Activated CD8-positive, alpha-beta memory T cell treated with anti-CD3 and anti-CD28 coated beads for 48 hours (primary cell): ENCODE data around the gene OR7D2.

ENCODE experiments used
- DNase-seq, 3 experiments: peaks; one replicate each; pipeline ENCODE4 v3.0.0-alpha.2; 2020; ENCODE audit warnings: low read depth in 2 of 3, low spot score in 2 of 3

The OR7D2 gene

GRCh38 chr19:9178901-9179300 lies at the start of gene OR7D2:
Gene OR7D2, plus strand, starts transcription at chr19:9178979. Its CDS starts 6,803 bp downstream, at chr19:9185782.
- DNase-seq: no peak

- DNase-seq: no peak
Measured at GRCh38 chr19:9130965-9131364, 47.8 kb upstream of the OR7D2 start.

- DNase-seq: no peak
Measured at GRCh38 chr19:9132422-9132821, 46.4 kb upstream of the OR7D2 start.

- no peak for DNase-seq
Measured at GRCh38 chr19:9139609-9140158, 39.1 kb upstream of the OR7D2 start.

- peak; percentile 58 to 67 (median 64) for DNase-seq
Measured at GRCh38 chr19:9140159-9140874, 38.5 kb upstream of the OR7D2 start, which contains the start of gene ZNF317. Gene ZNF317, plus strand, starts transcription at chr19:9140397. Its CDS starts 15,620 bp downstream, at chr19:9156017.

GRCh38 chr19:9144920-9145319 lies 33.9 kb upstream of the OR7D2 start:
- DNase-seq: no peak

- DNase-seq: no peak
Measured at GRCh38 chr19:9146882-9147281, 31.9 kb upstream of the OR7D2 start.

- no peak for DNase-seq
Measured at GRCh38 chr19:9148697-9149096, 30.1 kb upstream of the OR7D2 start.

GRCh38 chr19:9149997-9150396 lies 28.8 kb upstream of the OR7D2 start:
- DNase-seq: no peak

- no peak for DNase-seq
Measured at GRCh38 chr19:9150650-9151049, 28.1 kb upstream of the OR7D2 start.

- no peak for DNase-seq
Measured at GRCh38 chr19:9151367-9151766, 27.4 kb upstream of the OR7D2 start.

GRCh38 chr19:9155591-9155990 lies 23.2 kb upstream of the OR7D2 start:
- no peak for DNase-seq

GRCh38 chr19:9156304-9156703 lies 22.5 kb upstream of the OR7D2 start:
- DNase-seq: no peak

GRCh38 chr19:9159891-9160290 lies 18.9 kb upstream of the OR7D2 start:
- DNase-seq: no peak

- no peak for DNase-seq
Measured at GRCh38 chr19:9161427-9161826, 17.4 kb upstream of the OR7D2 start.

- DNase-seq: no peak
Measured at GRCh38 chr19:9165261-9165660, 13.5 kb upstream of the OR7D2 start.

- no peak for DNase-seq
Measured at GRCh38 chr19:9166846-9167245, 11.9 kb upstream of the OR7D2 start.

GRCh38 chr19:9171393-9171991 lies 7.3 kb upstream of the OR7D2 start:
- DNase-seq: no peak

- DNase-seq: no peak
Measured at GRCh38 chr19:9175326-9175725, 3.5 kb upstream of the OR7D2 start.

GRCh38 chr19:9183000-9183399 lies 4.2 kb downstream of the OR7D2 start:
- DNase-seq: no peak

- DNase-seq: no peak
Measured at GRCh38 chr19:9187191-9187590, 8.4 kb downstream of the OR7D2 start.

- no peak for DNase-seq
Measured at GRCh38 chr19:9189535-9189934, 10.8 kb downstream of the OR7D2 start.
